Measurements from ENCODE around the gene WDR83. TPM values are rescaled to one million over a fixed set of nuclear protein-coding genes. Genes with fewer than 3 reads are reported as not detected.

Gene WDR83
- total RNA-seq, 3 donors from 2014 or later: 8.2 to 13.8 (median 10.2) TPM

DNA sequence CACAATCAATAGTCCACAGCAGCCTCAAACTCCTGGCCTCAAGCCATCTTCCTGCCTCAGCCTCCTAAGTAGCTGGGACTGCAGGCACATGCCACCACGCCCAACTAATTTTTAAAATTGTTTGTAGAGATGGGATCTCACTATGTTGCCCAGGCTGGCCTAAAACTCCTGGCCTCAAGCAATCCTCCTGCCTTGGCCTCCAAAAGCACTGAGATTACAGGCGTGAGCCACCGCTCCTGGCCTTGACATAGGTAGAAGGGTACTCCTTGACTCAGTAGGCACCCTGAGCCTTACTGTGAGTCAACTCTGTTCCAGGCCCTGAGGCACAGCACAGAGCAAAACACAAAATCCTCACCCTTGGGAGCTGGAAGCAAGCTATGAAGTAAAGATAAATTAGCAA lies 49.3 kb downstream of the WDR83 start:
- Histone ChIP-seq H3K27me3 (no peaks in the 10 kb centered on the region), H3K27ac (no peak overlapping the region), H3K9me3 (no peaks in the 10 kb centered on the region), H3K4me1 (no peaks in the 10 kb centered on the region), H3K36me3 (peaks cover 14% of the 10 kb centered on the region), H3K4me3 (no peak overlapping the region)
- no peak for DNase-seq (ENCODE audit: low spot score in 2 of 2)
- TF ChIP-seq POLR2AphosphoS5 (IDR thresholded peaks at IDR 0.05) (no peak), POLR2A (IDR thresholded peaks at IDR 0.05) (no peak)
- TF ChIP-seq, protein P1, sequence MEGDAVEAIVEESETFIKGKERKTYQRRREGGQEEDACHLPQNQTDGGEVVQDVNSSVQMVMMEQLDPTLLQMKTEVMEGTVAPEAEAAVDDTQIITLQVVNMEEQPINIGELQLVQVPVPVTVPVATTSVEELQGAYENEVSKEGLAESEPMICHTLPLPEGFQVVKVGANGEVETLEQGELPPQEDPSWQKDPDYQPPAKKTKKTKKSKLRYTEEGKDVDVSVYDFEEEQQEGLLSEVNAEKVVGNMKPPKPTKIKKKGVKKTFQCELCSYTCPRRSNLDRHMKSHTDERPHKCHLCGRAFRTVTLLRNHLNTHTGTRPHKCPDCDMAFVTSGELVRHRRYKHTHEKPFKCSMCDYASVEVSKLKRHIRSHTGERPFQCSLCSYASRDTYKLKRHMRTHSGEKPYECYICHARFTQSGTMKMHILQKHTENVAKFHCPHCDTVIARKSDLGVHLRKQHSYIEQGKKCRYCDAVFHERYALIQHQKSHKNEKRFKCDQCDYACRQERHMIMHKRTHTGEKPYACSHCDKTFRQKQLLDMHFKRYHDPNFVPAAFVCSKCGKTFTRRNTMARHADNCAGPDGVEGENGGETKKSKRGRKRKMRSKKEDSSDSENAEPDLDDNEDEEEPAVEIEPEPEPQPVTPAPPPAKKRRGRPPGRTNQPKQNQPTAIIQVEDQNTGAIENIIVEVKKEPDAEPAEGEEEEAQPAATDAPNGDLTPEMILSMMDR (IDR thresholded peaks at IDR 0.05): no peak
- intact Hi-C loops (cut with DNase I; ENCODE audit: low total_unique reads): no loop called here

DNA sequence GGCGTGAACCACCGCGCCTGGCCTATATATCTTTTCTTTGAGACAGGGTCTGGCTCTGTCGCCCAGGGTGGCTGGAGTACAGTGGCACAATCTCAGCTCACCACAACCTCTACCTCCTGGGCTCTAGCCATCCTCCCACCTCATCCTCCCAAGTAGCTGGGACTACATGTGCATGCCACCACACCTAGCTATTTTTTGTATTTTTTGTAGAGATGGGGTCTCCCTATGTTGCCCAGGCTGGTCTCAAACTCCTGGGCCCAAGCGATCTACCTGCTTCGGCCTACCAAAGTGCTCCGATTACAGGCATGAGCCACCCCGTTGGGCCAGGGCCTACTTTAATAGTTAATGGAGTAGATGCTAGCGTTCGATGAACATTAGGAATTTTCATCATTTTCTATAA lies 53.7 kb downstream of the WDR83 start:
- H3K4me1 ChIP-seq: peaks cover 0 to 4% of the 10 kb centered on the region in 2 donors
- TF ChIP-seq POLR2AphosphoS5 (IDR thresholded peaks at IDR 0.05): no peak
- peak overlapping the region; percentile 77 to 97 (median 81) for H3K4me3 ChIP-seq
- H3K27ac ChIP-seq: peak overlapping the region in 1 of 2 donors; percentile 98
- peaks cover 5% of the 10 kb centered on the region for H3K36me3 ChIP-seq
- DNase-seq (ENCODE audit: low spot score in 2 of 2): no peak
- no peaks in the 10 kb centered on the region for H3K9me3 ChIP-seq
- H3K27me3 ChIP-seq: no peaks in the 10 kb centered on the region
- intact Hi-C loops (cut with DNase I; ENCODE audit: low total_unique reads): no loop called here

DNA sequence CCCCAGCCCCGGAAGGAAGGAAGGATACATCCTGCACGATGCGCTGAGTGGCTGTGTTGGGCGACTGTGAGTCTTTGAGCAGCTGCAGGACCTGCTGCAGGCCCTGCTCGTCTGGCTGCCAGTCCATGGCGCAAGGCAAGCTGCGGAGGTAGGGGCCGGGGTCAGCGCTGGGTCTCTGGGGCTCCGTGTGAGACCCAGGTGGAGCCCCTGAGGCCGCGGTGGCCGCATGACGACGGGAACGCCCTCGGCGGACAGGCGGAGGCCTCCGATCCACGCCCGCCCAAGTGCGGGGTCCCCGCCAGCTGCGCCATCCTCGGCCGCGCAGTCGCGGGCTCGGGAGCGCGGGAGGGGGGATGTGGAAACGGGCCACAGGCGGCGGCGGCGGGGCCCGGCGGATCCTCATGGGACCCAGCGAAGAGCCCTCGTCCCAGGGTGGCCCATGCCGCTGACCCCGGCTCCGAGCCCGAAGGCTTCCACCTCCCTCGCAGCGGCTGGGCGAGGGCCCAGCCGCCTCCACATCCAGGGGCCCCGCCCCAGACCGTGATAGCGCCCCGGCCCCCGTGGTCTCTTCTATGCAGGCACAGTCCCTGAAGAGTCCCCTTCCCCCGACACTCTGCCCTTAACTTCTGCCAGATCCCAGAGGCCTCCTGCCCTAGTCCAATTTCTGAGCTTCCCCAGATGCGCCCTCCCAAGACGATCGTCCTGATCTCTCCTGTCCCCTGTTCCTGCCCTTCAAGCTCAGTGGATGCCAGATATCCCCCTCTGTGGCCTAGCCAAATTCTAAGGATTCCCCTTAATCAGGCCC lies 54.4 kb downstream of the WDR83 start:
- intact Hi-C loops (cut with DNase I; ENCODE audit: low total_unique reads): no loop called here
- no peaks in the 10 kb centered on the region for H3K27me3 ChIP-seq
- no peak for TF ChIP-seq POLR2AphosphoS5 (IDR thresholded peaks at IDR 0.05)
- TF ChIP-seq, protein P1 (IDR thresholded peaks at IDR 0.05): no peak
- TF ChIP-seq POLR2A (IDR thresholded peaks at IDR 0.05): no peak
- peak overlapping the region; percentile 95 to 98 for H3K27ac ChIP-seq
- no peaks in the 10 kb centered on the region for H3K36me3 ChIP-seq
- H3K4me1 ChIP-seq: peaks cover 0 to 4% of the 10 kb centered on the region in 2 donors
- peak overlapping the region; percentile 77 to 97 (median 81) for H3K4me3 ChIP-seq
- DNase-seq (ENCODE audit: low spot score in 2 of 2): no peak
- no peaks in the 10 kb centered on the region for H3K9me3 ChIP-seq

DNA sequence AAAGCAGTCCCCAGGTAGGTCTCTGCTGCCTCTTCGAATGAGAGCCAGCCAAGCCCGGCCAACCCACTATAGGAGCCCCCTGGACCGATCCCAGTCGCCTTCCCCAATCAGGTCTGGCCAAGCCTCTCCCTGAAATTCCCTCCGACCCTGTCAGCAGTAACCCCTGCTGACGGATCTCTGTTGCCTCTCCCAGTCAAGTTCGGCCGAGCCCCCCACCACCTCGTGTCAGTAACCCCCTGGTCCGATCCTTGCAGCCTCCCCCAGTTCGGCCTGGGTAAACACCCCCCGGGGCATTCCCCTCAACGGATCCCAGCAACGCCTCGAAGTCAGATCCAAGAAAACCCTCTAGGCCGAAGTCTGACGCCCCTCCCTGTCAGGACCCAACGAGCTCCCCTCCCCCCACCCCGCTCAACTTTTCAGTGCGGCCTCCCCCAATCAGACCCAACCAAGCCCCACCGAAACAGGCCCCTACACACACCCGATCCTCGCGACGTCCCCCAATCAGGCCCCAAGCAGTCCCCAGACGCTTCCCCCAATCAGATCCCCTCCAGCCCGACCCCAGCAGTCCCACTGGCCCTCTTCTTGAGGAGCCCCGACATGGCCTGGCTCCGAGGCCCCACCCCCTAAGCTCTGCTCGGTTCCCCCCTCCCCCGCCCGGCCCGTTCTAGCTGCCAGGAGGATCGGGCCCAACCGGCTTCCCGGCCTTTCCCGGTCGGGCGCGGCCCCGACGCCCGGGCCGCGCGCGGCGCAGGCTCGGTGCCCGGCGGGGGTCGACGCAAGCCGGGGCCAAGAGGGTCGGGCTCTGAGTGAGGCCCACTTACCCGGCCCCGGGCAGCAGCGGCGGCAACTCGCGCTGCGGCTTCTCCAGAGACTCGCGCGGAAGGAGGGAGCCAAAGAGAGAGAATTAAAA lies 55.3 kb downstream of the WDR83 start:
- TF ChIP-seq POLR2AphosphoS5 (IDR thresholded peaks at IDR 0.05): no peak
- TF ChIP-seq, protein P1 (IDR thresholded peaks at IDR 0.05): no peak
- no peak for TF ChIP-seq POLR2A (IDR thresholded peaks at IDR 0.05)
- Histone ChIP-seq H3K4me1 (peaks cover 0 to 4% of the 10 kb centered on the region in 2 donors), H3K4me3 (peak overlapping the region; percentile 77 to 97 (median 81)), H3K9me3 (no peaks in the 10 kb centered on the region), H3K27ac (peak overlapping the region; percentile 95 to 98), H3K27me3 (no peaks in the 10 kb centered on the region), H3K36me3 (no peaks in the 10 kb centered on the region)
- DNase-seq (ENCODE audit: low spot score in 2 of 2): peak; percentile 68 to 69
- intact Hi-C loops (cut with DNase I; ENCODE audit: low total_unique reads): no loop called here

DNA sequence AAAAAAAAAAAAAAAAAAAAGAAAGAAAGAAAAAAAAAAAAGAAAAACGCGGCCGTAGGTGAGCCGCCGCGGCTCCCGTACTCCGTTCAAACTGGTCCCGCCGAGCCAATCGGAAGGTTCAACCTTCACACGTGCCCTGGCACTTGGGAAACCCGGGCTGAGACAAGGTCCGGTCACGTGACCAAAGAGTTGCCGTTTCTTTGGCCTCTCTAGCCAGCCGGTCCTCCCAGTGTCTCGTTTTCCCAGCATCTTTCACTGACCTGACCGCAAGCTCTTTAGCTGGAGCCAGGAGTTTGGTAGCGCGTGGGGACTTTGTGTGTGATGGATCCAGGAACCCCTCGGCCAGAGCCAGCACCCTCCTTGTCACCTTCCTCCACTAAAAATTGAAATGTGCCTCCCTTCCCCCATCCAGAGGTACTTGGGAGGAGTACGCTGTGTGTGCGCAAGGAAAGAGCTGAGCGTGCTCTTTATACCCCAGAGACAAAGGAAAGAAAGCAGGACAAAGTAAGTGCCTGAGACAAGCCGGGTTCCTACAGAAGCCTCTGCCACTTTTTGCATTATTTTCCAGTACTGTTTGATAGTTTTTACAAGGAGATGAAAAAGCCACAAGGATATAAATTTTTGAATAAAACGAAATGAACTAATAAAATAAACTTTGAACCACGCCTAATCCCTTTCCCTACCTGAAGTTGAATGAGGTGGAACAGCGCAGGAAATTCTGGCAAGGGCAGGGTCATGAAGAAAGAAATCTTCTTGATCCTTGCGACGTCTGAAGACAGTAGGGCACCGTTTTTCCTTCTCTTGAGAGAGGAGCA lies 56.2 kb downstream of the WDR83 start:
- Histone ChIP-seq H3K36me3 (no peaks in the 10 kb centered on the region), H3K27ac (peak overlapping the region; percentile 95 to 98), H3K4me3 (peak overlapping the region; percentile 77 to 97 (median 81)), H3K4me1 (peaks cover 0 to 4% of the 10 kb centered on the region in 2 donors), H3K9me3 (no peaks in the 10 kb centered on the region), H3K27me3 (no peaks in the 10 kb centered on the region)
- intact Hi-C loops (cut with DNase I; ENCODE audit: low total_unique reads): no loop called here
- DNase-seq (ENCODE audit: low spot score in 2 of 2): peak; percentile 97 to 98
- TF ChIP-seq, protein P1 (IDR thresholded peaks at IDR 0.05): no peak
- peak; percentile 49 to 77 (median 74) for TF ChIP-seq POLR2AphosphoS5 (IDR thresholded peaks at IDR 0.05)

Measured in breast epithelium (tissue), 4 donors.